GM12878 (cell line): ENCODE data around the gene MUC20. TPM values are rescaled to one million over a fixed set of nuclear protein-coding genes. Genes with fewer than 3 reads are reported as not detected.

ENCODE experiments used
- ATAC-seq: fragments of 200-7000 bp; cut with Tn5 transposase; 3 replicates; pipeline ENCODE4 v1.9.1; 2020; ENCODE audit warnings: mild to moderate bottlenecking, moderate library complexity
- BruUV-seq: library from RNA; stranded (reverse); fragments of 400-500 nt; replicated peaks from 2 replicates; lab custom pipeline; 2021; lab: Mats Ljungman, UMichigan
- CTCF ChIA-PET: fragments of 300-600 bp; sonication (Branson Sonifier 250); formaldehyde crosslinking; extraction: SDS; loops from one replicate; lab custom pipeline; 2021; ENCODE audit warnings: inconsistent platforms; lab: Yijun Ruan, JAX
- POLR2A ChIA-PET: fragments of 350-600 bp; formaldehyde crosslinking; extraction: SDS; loops from one replicate; lab custom pipeline; 2021; ENCODE audit warnings: inconsistent platforms; lab: Charles Lee
- RAD21 ChIA-PET: fragments of 300-600 bp; sonication (Branson Sonifier 250); formaldehyde crosslinking; loops from one replicate; lab custom pipeline; 2023; ENCODE audit warnings: antibody characterized with exemption; ENCODE audit not compliant: unreplicated experiment; lab: Charles Lee
- SMC1A ChIA-PET: fragments of 300-600 bp; sonication (Branson Sonifier 250); formaldehyde crosslinking; loops from one replicate; lab custom pipeline; 2023; ENCODE audit not compliant: unreplicated experiment, uncharacterized antibody; lab: Charles Lee
- DNase-seq: peaks from one replicate; pipeline ENCODE4 v3.0.0-alpha.2; 2011; ENCODE audit warnings: low read depth, low spot score
- FAIRE-seq: peaks from 3 replicates; lab custom pipeline; 2011; peaks lifted over from hg19 to GRCh38; lab: Jason Lieb, UNC
- H2AFZ ChIP-seq: 2 replicates; pipeline ENCODE4 v1.6.0; 2011; ENCODE audit warnings: low read depth, low read length, control low read depth; ENCODE audit not compliant: control insufficient read depth
- H3K27ac ChIP-seq: 2 replicates; pipeline ENCODE4 v1.5.1; 2011; ENCODE audit warnings: control low read depth; ENCODE audit not compliant: control insufficient read depth, insufficient read depth
- H3K27me3 ChIP-seq, 2 experiments: replicated peaks in 1 of 2; 2 replicates each; pipeline versions ENCODE4 v1.6.0 to v1.6.1; 2011; ENCODE audit warnings: low read length in 1 of 2; ENCODE audit not compliant: control insufficient read depth in 2 of 2, insufficient read depth in 2 of 2
- H3K36me3 ChIP-seq, 2 experiments: 2 replicates each; pipeline ENCODE4 v1.5.1; 2011; ENCODE audit warnings: low read length in 1 of 2; ENCODE audit not compliant: control insufficient read depth in 2 of 2, insufficient read depth in 2 of 2
- H3K4me1 ChIP-seq: 2 replicates; pipeline ENCODE4 v1.6.1; 2011; ENCODE audit warnings: mild to moderate bottlenecking, low read length, moderate library complexity, mixed read lengths; ENCODE audit not compliant: control insufficient read depth, insufficient read depth
- H3K4me2 ChIP-seq: 2 replicates; pipeline ENCODE4 v1.6.0; 2011; ENCODE audit warnings: control low read depth; ENCODE audit not compliant: control insufficient read depth, insufficient read depth
- H3K4me3 ChIP-seq: fragments of 200-600 bp; sonication (generic); 2 replicates; pipeline ENCODE4 v1.5.1; 2016
- H3K79me2 ChIP-seq: 2 replicates; pipeline ENCODE4 v1.6.0; 2011; ENCODE audit warnings: low read length; ENCODE audit not compliant: control insufficient read depth, insufficient read depth
- H3K9ac ChIP-seq: 2 replicates; pipeline ENCODE4 v1.8.0; 2011; ENCODE audit warnings: low read length, control low read depth, mixed read lengths; ENCODE audit not compliant: control insufficient read depth, insufficient read depth
- H3K9me3 ChIP-seq: replicated peaks from 3 replicates; pipeline ENCODE4 v1.5.1; 2011; ENCODE audit warnings: mild to moderate bottlenecking, low read length; ENCODE audit not compliant: control insufficient read depth, insufficient read depth
- H4K20me1 ChIP-seq: 2 replicates; pipeline ENCODE4 v1.6.0; 2011; ENCODE audit not compliant: control insufficient read depth, insufficient read depth
- CBX5 ChIP-seq: sonication (generic); IDR thresholded peaks from 2 replicates; pipeline ENCODE4 v1.6.1; 2016; ENCODE audit warnings: low read depth, moderate library complexity, mild to moderate bottlenecking, inconsistent platforms
- CEBPB ChIP-seq, 2 experiments: fragments of 150-350 bp in 1 of 2; IDR thresholded peaks; 2 replicates each; pipeline ENCODE4 v1.6.1; 2012 to 2014; ENCODE audit warnings: low read depth in 2 of 2, low read length in 2 of 2, borderline replicate concordance in 1 of 2, inconsistent platforms in 1 of 2
- CREM ChIP-seq: IDR thresholded peaks from 2 replicates; pipeline ENCODE4 v1.6.1; 2014; ENCODE audit warnings: antibody characterized with exemption, low read depth
- ETV6 ChIP-seq, 2 experiments: fragments of 450-650 bp in 1 of 2; IDR thresholded peaks in 1 of 2; conservative IDR thresholded peaks in 1 of 2; 2 replicates each; pipeline ENCODE4 v1.6.1; 2014; ENCODE audit warnings: antibody characterized with exemption in 1 of 2, borderline replicate concordance in 1 of 2, low read depth in 1 of 2, mild to moderate bottlenecking in 1 of 2, moderate library complexity in 1 of 2
- FOXK2 ChIP-seq: fragments of 450-650 bp; IDR thresholded peaks from 2 replicates; pipeline ENCODE4 v1.6.1; 2017; ENCODE audit warnings: mild to moderate bottlenecking, moderate library complexity
- MEF2B ChIP-seq: fragments of 450-650 bp; IDR thresholded peaks from 2 replicates; pipeline ENCODE4 v1.6.1; 2018; ENCODE audit warnings: mild to moderate bottlenecking, moderate library complexity; ENCODE audit not compliant: partially characterized antibody, poor library complexity, severe bottlenecking
- RAD51 ChIP-seq: fragments of 450-650 bp; IDR thresholded peaks from 2 replicates; pipeline ENCODE4 v1.6.1; 2016; ENCODE audit warnings: moderate library complexity, mild to moderate bottlenecking, inconsistent platforms
- RCOR1 ChIP-seq: conservative IDR thresholded peaks from 2 replicates; pipeline ENCODE4 v1.6.1; 2012; ENCODE audit warnings: low read depth, low read length, improper control_type of control experiment
- SIN3A ChIP-seq: IDR thresholded peaks from 2 replicates; pipeline ENCODE4 v1.6.1; 2012; ENCODE audit warnings: low read depth, low read length, improper control_type of control experiment
- ZNF207 ChIP-seq: fragments of 450-650 bp; IDR thresholded peaks from 2 replicates; pipeline ENCODE4 v1.6.1; 2014; ENCODE audit warnings: antibody characterized with exemption, mild to moderate bottlenecking, borderline replicate concordance
- ZNF274 ChIP-seq: IDR thresholded peaks from one replicate; pipeline ENCODE4 v1.8.0; 2011; ENCODE audit not compliant: insufficient read length, insufficient read depth
- ZSCAN29 ChIP-seq: fragments of 450-650 bp; IDR thresholded peaks from 2 replicates; pipeline ENCODE4 v1.6.1; 2017; ENCODE audit warnings: mild to moderate bottlenecking, moderate library complexity
- WGBS: methylation state at CpG from one replicate; pipeline ENCODE4 v1.1.6; 2016; ENCODE audit warnings: low lambda C conversion rate; ENCODE audit not compliant: insufficient replicate concordance, insufficient coverage; ENCODE audit errors: missing lambda C conversion rate; 5-methylcytosine and 5-hydroxymethylcytosine counted together
- in situ Hi-C: fragments of 300-500 bp; cut with MboI; formaldehyde crosslinking; loops from 9 replicates; pipeline ENCODE4 v1.14.3; 2018; ENCODE audit warnings: mixed read lengths
- intact Hi-C: fragments of 100-400 bp; cut with micrococcal nuclease; formaldehyde crosslinking; loops from one replicate; pipeline ENCODE4 v1.14.2; 2022; ENCODE audit not compliant: unreplicated experiment
- polyA plus RNA-seq, 11 experiments: library from polyadenylated mRNA; depleted of rRNA in 4 of 11; unstranded in 6 of 11; stranded (reverse) in 5 of 11; fragments of >200 nt; fragmentation: Nextera tagmentation in 4 of 11; fragmentation: Illumina TruSeq in 1 of 11; extraction: Ambion mirVana in 4 of 11; extraction: Trizol in 1 of 11; gene quantifications; 1 replicate in 1 of 11; 2 replicates in 10 of 11; pipeline versions ENCODE4 v1.2.1 to v1.2.3, GENCODE V29; 2011 to 2016; ENCODE audit warnings: inconsistent platforms in 2 of 11, missing spikeins in 2 of 11, low read depth in 1 of 11
- total RNA-seq, 4 experiments: library from RNA; depleted of rRNA in 3 of 4; stranded (reverse); fragments of >200 nt in 3 of 4; fragmentation: Illumina TruSeq in 1 of 4; extraction: Trizol in 1 of 4; gene quantifications; 2 replicates each; pipeline versions ENCODE4 v1.2.1 to v1.2.3, GENCODE V29; 2013 to 2021
- TF ChIP-seq, protein P1 (sequence below): IDR thresholded peaks from 2 replicates; pipeline ENCODE4 v1.6.1; 2011; ENCODE audit warnings: mild to moderate bottlenecking, low read depth, low read length, moderate library complexity; ENCODE audit not compliant: insufficient replicate concordance
- TF ChIP-seq, protein P2 (sequence below): fragments of 450-650 bp; formaldehyde crosslinking; IDR thresholded peaks from 2 replicates; pipeline ENCODE4 v1.4.0; 2020; ENCODE audit warnings: mild to moderate bottlenecking, moderate library complexity
- TF ChIP-seq, protein P3 (sequence below): IDR thresholded peaks from 2 replicates; pipeline ENCODE4 v1.6.1; 2011; ENCODE audit warnings: low read depth, low read length, improper control_type of control experiment, borderline replicate concordance
- TF ChIP-seq, protein P4 (sequence below), 3 experiments: IDR thresholded peaks in 2 of 3; conservative IDR thresholded peaks in 1 of 3; 2 replicates each; pipeline ENCODE4 v1.5.1; 2011; ENCODE audit warnings: low read depth in 3 of 3, low read length in 3 of 3, mild to moderate bottlenecking in 3 of 3, control low read depth in 2 of 3, moderate library complexity in 2 of 3, inconsistent platforms in 1 of 3, mixed read lengths in 1 of 3; ENCODE audit not compliant: control insufficient read depth in 2 of 3, insufficient read depth in 1 of 3; ENCODE audit errors: extremely low read depth in 1 of 3

The MUC20 gene
- total and polyA plus RNA-seq, 10 of the 15 experiments (the other 5 are each of a cell fraction or from before 2014, with no cell fraction given) = 0.04 to 0.46 (median 0.17) TPM; not detected in 3

DNA sequence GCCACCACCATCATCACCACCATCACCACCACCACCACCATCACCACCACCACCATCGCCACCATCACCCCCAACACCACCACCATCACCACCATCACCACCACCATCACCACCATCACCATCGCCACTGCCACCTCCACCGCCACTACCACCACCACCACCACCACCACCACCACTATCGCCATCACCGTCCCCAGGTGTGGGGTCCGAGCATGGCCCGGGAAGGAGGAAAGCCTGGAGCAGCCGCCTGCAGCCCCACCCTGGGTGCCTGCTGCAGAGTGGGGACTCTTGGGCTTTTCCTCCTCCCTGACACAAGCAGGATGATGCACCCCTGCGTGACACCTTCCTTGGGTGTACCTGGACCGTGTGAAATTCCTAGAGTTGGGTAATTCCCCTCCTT lies 47.0 kb downstream of the MUC20 start (continued):
- TF ChIP-seq MEF2B = no peak
- no peak for TF ChIP-seq ETV6 (conservative IDR thresholded peaks at IDR 0.05 in 1 of 2, IDR thresholded peaks at IDR 0.05 in 1 of 2; ENCODE audit: borderline replicate concordance in 1 of 2, low read depth in 1 of 2)

DNA sequence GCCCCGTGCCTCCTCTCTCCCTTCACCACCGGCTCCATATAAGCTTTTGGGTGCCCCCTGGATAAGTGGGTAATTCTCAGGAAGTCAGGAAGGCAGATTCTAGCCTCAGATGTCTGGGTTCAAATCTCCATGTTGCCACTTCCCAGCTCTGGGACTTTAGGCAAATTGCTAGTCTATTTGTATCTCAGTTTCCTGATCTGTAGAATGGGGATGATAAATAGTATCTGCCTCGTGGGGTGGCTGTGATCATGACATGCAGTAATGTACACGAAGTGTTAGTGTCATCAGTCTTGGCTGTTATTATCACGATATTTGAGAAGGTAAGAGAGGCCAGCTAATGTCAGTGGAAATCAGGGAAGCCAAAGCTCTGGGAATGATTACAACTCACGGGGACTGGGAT lies 47.6 kb downstream of the MUC20 start:
- SMC1A ChIA-PET = no interaction called here
- H3K4me2 ChIP-seq = no peak overlapping the region
- no peak overlapping the region for H2AFZ ChIP-seq
- ATAC-seq (no peak), DNase-seq (no peak), FAIRE-seq (no peak)
- no peak overlapping the region for H3K9ac ChIP-seq
- no TSS peak for BruUV-seq
- intact Hi-C loops = no loop called here
- WGBS = 39% methylated on average over 6 of the region's 6 CpGs
- no peaks in the 10 kb centered on the region for H3K36me3 ChIP-seq
- H3K27ac ChIP-seq = no peak overlapping the region
- H4K20me1 ChIP-seq = no peaks in the 10 kb centered on the region
- POLR2A ChIA-PET = no interaction called here
- RAD21 ChIA-PET = no interaction called here
- H3K9me3 ChIP-seq = no peaks in the 10 kb centered on the region; the same call in 2 of the 3 replicates
- CTCF ChIA-PET = no interaction called here
- H3K4me3 ChIP-seq = no peak overlapping the region
- no peaks in the 10 kb centered on the region for H3K4me1 ChIP-seq
- H3K27me3 ChIP-seq = no peaks in the 10 kb centered on the region
- no peaks in the 10 kb centered on the region for H3K79me2 ChIP-seq
- in situ Hi-C loops = no loop called here
- TF ChIP-seq ZNF207 = no peak
- TF ChIP-seq, protein P1, sequence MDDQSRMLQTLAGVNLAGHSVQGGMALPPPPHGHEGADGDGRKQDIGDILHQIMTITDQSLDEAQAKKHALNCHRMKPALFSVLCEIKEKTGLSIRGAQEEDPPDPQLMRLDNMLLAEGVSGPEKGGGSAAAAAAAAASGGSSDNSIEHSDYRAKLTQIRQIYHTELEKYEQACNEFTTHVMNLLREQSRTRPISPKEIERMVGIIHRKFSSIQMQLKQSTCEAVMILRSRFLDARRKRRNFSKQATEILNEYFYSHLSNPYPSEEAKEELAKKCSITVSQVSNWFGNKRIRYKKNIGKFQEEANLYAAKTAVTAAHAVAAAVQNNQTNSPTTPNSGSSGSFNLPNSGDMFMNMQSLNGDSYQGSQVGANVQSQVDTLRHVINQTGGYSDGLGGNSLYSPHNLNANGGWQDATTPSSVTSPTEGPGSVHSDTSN = no peak
- no peak for TF ChIP-seq FOXK2
- TF ChIP-seq CREM = no peak
- TF ChIP-seq CBX5 = no peak
- TF ChIP-seq, protein P2, sequence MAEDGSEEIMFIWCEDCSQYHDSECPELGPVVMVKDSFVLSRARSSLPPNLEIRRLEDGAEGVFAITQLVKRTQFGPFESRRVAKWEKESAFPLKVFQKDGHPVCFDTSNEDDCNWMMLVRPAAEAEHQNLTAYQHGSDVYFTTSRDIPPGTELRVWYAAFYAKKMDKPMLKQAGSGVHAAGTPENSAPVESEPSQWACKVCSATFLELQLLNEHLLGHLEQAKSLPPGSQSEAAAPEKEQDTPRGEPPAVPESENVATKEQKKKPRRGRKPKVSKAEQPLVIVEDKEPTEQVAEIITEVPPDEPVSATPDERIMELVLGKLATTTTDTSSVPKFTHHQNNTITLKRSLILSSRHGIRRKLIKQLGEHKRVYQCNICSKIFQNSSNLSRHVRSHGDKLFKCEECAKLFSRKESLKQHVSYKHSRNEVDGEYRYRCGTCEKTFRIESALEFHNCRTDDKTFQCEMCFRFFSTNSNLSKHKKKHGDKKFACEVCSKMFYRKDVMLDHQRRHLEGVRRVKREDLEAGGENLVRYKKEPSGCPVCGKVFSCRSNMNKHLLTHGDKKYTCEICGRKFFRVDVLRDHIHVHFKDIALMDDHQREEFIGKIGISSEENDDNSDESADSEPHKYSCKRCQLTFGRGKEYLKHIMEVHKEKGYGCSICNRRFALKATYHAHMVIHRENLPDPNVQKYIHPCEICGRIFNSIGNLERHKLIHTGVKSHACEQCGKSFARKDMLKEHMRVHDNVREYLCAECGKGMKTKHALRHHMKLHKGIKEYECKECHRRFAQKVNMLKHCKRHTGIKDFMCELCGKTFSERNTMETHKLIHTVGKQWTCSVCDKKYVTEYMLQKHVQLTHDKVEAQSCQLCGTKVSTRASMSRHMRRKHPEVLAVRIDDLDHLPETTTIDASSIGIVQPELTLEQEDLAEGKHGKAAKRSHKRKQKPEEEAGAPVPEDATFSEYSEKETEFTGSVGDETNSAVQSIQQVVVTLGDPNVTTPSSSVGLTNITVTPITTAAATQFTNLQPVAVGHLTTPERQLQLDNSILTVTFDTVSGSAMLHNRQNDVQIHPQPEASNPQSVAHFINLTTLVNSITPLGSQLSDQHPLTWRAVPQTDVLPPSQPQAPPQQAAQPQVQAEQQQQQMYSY (CRISPR knock-in tag) = no peak
- TF ChIP-seq CEBPB (IDR thresholded peaks at IDR 0.05; ENCODE audit: borderline replicate concordance in 1 of 2, low read depth in 2 of 2, low read length in 2 of 2) = no peak
- no peak for TF ChIP-seq ZNF274
- no peak for TF ChIP-seq RAD51
- TF ChIP-seq RCOR1 = no peak
- TF ChIP-seq, protein P3, sequence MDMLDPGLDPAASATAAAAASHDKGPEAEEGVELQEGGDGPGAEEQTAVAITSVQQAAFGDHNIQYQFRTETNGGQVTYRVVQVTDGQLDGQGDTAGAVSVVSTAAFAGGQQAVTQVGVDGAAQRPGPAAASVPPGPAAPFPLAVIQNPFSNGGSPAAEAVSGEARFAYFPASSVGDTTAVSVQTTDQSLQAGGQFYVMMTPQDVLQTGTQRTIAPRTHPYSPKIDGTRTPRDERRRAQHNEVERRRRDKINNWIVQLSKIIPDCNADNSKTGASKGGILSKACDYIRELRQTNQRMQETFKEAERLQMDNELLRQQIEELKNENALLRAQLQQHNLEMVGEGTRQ = no peak
- TF ChIP-seq, protein P4, sequence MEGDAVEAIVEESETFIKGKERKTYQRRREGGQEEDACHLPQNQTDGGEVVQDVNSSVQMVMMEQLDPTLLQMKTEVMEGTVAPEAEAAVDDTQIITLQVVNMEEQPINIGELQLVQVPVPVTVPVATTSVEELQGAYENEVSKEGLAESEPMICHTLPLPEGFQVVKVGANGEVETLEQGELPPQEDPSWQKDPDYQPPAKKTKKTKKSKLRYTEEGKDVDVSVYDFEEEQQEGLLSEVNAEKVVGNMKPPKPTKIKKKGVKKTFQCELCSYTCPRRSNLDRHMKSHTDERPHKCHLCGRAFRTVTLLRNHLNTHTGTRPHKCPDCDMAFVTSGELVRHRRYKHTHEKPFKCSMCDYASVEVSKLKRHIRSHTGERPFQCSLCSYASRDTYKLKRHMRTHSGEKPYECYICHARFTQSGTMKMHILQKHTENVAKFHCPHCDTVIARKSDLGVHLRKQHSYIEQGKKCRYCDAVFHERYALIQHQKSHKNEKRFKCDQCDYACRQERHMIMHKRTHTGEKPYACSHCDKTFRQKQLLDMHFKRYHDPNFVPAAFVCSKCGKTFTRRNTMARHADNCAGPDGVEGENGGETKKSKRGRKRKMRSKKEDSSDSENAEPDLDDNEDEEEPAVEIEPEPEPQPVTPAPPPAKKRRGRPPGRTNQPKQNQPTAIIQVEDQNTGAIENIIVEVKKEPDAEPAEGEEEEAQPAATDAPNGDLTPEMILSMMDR (IDR thresholded peaks at IDR 0.05 in 2 of 3, conservative IDR thresholded peaks at IDR 0.05 in 1 of 3; ENCODE audit: control insufficient read depth in 2 of 3, extremely low read depth in 1 of 3, insufficient read depth in 1 of 3, low read depth in 3 of 3, low read length in 3 of 3) = no peak
- no peak for TF ChIP-seq SIN3A
- TF ChIP-seq ZSCAN29 = no peak
